ENCODE measurements around the gene NAA15.

GRCh38 chr4:139274790-139275189, 26.5 kb upstream of the NAA15 start:
- TF ChIP-seq EZH2 (IDR thresholded peaks at IDR 0.05; ENCODE audit: low read depth, low read length, severe bottlenecking) (no peak), ATF3 (IDR thresholded peaks at IDR 0.05; ENCODE audit: insufficient read depth, low read depth, low read length) (no peak)

Data from H1 (cell line).